Measurements from ENCODE around the gene MAPK8. TPM values are rescaled to one million over a fixed set of nuclear protein-coding genes. Genes with fewer than 3 reads are reported as not detected.

Gene MAPK8
- total and polyA plus RNA-seq, 12 donors = 7.4 to 41.9 (median 30.0) TPM

DNA sequence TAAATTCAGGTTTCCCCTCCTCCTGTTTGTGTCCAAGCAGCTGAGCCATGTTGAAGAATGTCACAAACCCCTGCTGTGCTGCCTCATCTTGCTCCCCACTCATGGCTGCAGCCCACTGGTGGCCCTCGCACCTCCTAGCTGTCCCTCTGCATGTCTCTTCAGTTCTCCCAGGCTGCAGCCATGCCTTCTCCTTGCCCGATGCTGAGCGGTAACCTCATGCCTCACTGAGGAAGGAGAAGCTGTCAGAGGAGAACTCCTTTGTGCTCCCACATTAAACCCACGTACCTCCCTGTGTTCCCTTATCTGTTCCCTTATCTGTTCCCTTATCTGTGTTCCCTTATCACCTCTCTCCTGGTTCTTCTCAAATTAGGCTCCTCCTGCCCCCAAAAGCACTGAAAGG is 21.7 kb upstream of the MAPK8 start:
- ATAC-seq (no peak), DNase-seq (no peak)
- intact Hi-C loops (cut with DNase I) = loop anchor here in 4 of 10 donors (5.0 kb wide), 1 partner anchor 68 kb away; no protein-coding TSS in a partner anchor
- Histone ChIP-seq H3K36me3 (no peaks in the 10 kb centered on the region), H3K9me3 (peaks cover 0 to 14% (median 0%) of the 10 kb centered on the region in 11 donors), H3K4me3 (no peak overlapping the region), H3K27ac (no peak overlapping the region), H3K4me1 (peaks cover 0 to 15% (median 4%) of the 10 kb centered on the region in 9 donors), H3K27me3 (peaks cover 0 to 17% (median 8%) of the 10 kb centered on the region in 7 donors)
- TF ChIP-seq CTCF (IDR thresholded peaks at IDR 0.05) = no peak
- 28 to 31% methylated on average over 4 of the region's 4 CpGs for WGBS, 2 donors

DNA sequence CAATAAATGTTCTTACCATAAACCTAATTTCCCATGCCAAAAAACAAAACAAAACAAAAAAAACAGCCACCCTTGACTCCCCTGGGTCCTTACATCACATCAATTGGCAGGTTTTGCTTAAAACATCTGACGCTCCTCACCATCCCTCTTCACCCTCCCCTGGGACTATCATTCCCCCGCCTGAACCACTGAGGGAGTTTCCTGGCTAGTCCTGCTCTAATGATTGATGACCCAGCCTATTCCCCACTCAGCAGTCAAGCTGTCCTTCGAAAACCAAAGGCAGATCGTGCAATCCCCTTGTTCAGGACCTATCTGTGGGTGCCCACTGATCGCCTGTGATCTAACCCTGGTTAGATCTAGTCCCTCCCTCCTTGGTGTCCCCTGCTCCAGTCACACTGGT is 20.8 kb upstream of the MAPK8 start:
- H3K36me3 ChIP-seq = no peaks in the 10 kb centered on the region
- H3K4me1 ChIP-seq = peaks cover 0 to 18% (median 6%) of the 10 kb centered on the region in 9 donors
- H3K27me3 ChIP-seq = peaks cover 0 to 17% (median 8%) of the 10 kb centered on the region in 7 donors
- ATAC-seq (no peak), DNase-seq (no peak)
- no peak overlapping the region for H3K4me3 ChIP-seq
- intact Hi-C loops (cut with DNase I) = loop anchor here in 4 of 10 donors (5.0 kb wide), 1 partner anchor 68 kb away; no protein-coding TSS in a partner anchor
- peaks cover 0 to 14% (median 0%) of the 10 kb centered on the region in 11 donors for H3K9me3 ChIP-seq
- TF ChIP-seq CTCF (IDR thresholded peaks at IDR 0.05) = no peak
- WGBS, 2 donors = 49 to 51% methylated on average over 5 of the region's 5 CpGs
- H3K27ac ChIP-seq = no peak overlapping the region

- no peak overlapping the region for H3K4me3 ChIP-seq
- WGBS, 2 donors = 68 to 72% methylated on average over 1 of the region's 1 CpG
Measured at GRCh38 chr10:48286356-48286755, 20.1 kb upstream of the MAPK8 start.

More at GRCh38 chr10:48286356-48286755, 20.1 kb upstream of the MAPK8 start:
- peaks cover 0 to 17% (median 8%) of the 10 kb centered on the region in 7 donors for H3K27me3 ChIP-seq
- DNase-seq = no peak
- H3K27ac ChIP-seq = no peak overlapping the region
- intact Hi-C loops (cut with DNase I) = loop anchor here in 4 of 10 donors (5.0 kb wide), 1 partner anchor 69 kb away; no protein-coding TSS in a partner anchor
- no peak for ATAC-seq
- H3K4me1 ChIP-seq = peaks cover 0 to 18% (median 6%) of the 10 kb centered on the region in 9 donors
- TF ChIP-seq CTCF (IDR thresholded peaks at IDR 0.05) = no peak
- no peaks in the 10 kb centered on the region for H3K36me3 ChIP-seq
- H3K9me3 ChIP-seq = peaks cover 0 to 14% (median 0%) of the 10 kb centered on the region in 11 donors
